HG02970 (cell line): ENCODE measurements around the gene FBXO9.
A peak's percentile ranks its signal among the peaks of the same experiment; 100 is the strongest.
"Not testable (repeated sequence)": the region's sequence is repeated elsewhere in the genome, so short reads cannot be mapped to it uniquely, and the experiment has no call there.

ENCODE experiments used
- ATAC-seq: cut with Tn5 transposase; IDR thresholded peaks from one replicate; pipeline ENCODE4 v1.9.1; 2021; ENCODE audit warnings: mild to moderate bottlenecking, moderate library complexity, moderate number of reproducible peaks; ENCODE audit not compliant: unreplicated experiment, low FRiP score

Gene FBXO9

DNA sequence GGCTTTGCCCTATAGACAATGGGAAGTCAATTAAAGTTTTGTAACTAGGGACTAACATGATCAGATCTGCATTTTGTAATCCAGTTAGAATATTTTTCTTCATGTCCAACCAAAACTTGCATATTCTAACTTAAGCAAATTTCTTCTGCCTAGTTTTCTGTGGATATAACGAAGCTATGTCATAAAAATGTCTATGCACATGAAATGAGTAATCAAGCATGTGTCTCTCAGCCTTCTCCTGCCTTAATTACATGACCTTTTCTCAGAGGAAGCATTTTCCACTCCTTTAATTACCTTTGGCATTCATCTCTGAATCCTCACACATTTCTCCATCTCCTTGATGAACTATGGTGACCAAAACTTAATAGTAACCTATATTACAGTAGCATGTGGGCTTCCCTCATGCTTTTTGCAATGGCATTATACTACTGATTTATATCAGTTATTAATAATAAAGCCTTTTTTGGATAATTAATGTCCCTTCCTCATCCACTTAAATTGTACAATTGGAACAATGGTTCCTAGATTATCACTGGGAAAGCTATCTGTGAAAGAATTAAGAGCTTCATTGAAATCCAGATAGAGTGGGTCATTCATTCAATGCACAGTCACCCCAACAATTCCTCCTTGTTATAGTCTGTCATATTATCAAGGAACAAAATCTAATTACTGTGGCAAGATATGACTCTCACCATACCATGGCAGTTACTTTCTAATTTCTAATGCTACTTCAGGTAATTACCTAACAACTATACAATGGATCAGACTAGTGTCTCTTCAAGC, 19.1 kb upstream of the FBXO9 start:
- ATAC-seq: no peak

DNA sequence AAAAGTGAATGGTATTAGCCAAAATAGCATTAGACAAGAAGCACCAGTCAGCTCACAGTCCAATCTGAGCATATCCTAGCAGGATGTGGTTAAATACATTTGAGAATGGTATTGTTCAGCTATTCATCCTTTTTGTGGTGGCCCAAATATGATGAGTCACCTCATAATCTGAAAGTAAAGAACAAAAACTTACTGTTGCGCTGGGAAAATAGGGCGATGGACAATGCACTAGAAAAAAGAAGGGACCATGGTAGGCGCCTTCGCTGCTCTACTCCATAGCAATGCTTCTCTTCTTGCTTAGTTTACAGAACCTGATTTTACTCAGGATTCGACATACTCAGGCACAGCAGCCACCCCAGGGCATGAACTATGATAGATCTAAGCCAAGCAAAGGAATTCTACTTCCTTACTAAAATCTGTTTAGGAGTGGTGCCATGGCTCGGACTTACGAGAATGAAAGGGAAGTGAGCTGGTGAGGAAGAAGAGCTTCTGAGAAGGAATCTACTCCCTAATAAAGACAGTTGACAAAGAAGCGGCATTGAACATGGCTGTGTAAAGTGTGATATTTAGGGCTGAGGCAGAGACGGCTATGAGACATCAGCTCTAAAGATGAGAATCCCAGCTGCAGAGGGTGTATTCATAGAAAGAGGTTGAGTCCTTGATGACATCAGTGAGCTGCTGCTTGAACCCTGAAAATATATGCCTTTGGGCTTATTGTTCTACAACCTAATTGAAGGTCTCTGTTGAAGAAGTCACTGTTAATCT, 16.6 kb upstream of the FBXO9 start:
- ATAC-seq: peak; percentile 90

GRCh38 chr6:53049415-53049814, 15.8 kb upstream of the FBXO9 start:
- no peak for ATAC-seq

DNA sequence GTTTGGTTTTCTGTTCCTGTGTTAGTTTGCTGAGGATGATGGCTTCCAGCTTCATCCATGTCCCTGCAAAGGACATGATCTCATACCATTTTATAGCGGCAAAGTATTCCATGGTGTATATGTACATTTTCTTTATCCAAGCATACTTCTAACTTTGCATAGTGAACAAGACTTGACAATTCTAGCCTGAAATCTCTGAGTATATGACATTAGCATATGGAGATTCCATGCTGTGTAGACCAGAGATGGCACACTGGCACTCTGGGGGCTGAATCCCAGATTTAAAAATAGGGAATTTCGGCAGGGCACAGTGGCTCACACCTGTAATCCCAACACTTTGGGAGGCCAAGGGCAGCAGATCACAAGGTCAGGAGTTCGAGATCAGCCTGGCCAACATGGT, 13.1 kb upstream of the FBXO9 start:
- ATAC-seq: not testable (repeated sequence)

DNA sequence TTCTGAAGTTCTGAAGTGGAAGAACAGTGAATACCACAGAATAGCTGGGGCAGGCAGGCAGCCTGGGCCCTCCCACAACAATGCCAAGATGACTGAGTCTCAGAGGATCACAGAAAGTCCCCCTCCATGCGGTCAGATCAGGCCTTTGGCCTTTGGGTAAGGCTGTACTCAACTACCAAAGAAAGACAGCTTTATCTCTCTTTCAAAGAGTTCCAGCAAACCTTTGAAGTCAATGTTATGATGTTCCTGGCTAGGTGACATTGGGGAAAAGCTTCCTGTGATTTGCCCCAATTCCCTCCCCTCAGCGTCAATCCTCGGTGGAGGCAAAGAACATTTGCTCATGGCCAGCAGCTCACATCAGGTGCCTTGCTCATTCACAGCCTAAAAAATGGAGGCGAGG, 10.7 kb upstream of the FBXO9 start:
- ATAC-seq: no peak

DNA sequence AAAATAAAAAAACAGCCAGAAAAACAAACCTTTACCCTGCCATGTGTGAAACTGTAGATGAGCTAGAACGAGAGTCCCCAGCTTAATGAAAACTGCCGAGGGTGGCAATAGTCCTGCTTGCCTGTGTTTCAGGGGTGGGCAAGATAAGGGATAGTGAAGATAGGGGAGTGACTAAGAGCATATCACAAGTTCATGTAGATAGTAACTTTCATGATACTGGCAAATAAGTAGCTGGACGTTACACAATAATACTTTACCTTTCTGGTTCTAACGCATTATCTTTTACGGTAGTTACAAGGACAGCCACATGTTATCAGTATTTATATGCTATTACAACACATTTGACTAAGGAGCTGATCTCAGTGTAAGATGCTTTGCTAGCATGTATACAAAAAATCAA, 9.3 kb upstream of the FBXO9 start:
- no peak for ATAC-seq

DNA sequence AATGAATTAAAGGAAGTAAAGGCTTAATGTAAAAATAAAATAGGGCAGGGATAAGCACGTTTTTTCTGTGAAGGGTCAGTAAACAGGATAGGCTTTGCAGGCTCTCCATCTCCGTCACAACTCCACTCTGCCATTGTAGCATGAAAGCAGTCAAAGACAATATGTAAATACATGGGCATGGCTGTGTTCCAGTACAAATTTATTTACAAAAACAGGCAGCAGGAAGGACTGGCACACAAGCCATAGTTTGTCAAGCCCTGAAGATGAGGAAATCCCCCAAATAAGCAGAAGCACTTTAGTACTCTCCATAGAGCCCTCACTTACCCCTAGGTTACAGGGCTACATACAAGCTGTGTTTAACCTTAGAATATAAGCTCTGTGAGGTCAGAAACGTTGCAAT, 8.9 kb upstream of the FBXO9 start:
- no peak for ATAC-seq

DNA sequence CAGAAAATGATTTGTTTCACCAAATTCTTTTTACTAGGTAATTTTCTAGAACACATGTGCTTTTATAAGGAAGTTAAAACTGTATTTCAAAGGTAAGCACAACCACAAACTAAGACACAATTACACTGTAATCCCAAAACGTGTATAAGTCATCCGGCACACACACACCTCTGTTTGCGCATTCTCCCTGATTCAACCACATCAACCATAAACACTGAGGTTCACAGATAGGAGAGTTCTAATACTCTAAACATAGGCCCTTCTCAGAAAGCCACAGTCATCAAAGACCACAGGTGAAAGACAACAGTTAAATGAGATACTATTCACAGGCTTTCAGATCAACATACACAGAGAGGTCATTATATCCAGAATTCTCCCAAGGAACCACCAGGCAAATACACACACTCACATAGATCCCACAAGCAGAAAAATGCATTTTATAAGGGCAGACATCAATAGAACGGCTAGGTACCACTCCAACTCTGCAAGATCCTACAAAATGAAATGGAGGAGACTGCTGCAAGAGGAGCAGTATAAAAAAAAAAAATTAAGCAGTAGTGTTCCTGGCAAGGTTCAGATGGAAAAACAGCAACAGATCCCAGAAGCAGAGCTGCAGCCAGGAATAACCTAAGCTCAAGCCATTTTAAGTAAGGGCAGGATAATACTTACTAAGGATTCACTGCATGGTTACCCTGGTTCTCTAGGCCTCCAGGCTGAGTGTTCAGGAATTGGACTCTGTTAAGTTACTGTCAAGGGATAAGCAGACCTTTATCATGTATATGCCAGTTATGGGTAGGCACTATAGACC, 6.6 kb upstream of the FBXO9 start:
- no peak for ATAC-seq

- no peak for ATAC-seq
Measured at GRCh38 chr6:53059648-53060589, 5.3 kb upstream of the FBXO9 start.

DNA sequence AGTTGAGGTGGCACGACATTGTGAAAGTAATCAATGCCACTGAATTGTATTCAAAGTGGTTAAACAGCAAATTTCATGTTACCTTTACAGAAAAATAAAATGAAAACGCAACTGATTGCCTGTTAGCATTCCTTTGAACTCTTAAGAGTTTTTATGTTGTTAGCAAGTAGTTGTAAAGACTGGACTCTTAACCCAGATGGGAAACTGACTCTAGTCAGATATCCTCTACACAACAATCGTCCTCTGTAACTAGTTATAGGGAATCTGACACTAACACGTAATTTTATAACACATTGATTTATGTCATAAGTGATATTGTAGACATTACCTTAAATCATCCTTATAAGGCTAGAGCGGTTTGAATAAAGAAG, 3.0 kb upstream of the FBXO9 start:
- ATAC-seq: no peak

DNA sequence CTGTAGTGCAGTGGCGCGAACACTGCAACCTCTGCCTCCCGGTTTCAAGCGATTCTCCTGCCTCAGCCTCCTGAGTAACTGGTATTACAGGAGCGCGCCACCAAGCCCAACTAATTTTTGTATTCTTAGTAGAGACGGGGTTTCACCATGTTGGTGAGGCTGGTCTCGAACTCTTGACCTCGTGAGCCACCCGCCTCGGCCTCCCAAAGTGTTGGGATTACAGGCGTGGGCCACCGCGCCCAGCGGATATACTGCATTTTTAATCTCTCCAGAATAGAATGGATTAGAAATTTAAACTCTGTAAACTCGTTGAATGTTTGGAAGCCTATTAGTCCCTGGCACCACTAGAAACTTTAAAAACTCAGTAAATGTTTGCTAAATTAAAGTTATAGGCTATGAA, 949 bp upstream of the FBXO9 start:
- ATAC-seq: not testable (repeated sequence)

DNA sequence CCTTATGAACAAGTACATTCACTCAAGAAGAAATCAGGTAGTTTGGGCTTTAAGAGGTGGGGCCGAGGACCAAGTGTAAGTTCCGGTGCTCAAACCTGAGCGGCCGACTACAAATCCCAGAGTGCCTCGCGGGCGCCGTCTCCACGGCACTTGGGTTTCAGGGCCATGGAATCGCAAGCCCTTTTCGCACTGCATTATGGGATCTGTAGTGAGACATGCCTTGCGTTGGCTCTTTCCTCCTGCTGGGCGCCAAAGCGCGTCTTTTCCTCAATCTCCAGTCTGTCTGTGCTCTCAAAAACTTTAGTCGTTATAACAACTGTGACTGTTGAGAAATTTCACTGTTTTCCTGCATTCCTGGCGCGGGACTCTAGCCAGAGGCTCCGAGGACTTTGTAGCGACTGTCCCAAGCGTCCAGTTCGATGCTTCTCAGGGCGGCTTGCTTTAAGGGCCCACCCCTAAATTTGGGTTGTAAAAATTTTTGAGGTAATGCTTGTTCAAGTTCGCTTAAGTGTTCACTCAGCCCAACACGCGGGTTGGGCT, 408 bp upstream of the FBXO9 start:
- ATAC-seq: peak; percentile 77

- no peak for ATAC-seq
Measured at GRCh38 chr6:53066077-53066417, 843 bp downstream of the FBXO9 start.

GRCh38 chr6:53066874-53067706, 1.9 kb downstream of the FBXO9 start:
- ATAC-seq: no peak

DNA sequence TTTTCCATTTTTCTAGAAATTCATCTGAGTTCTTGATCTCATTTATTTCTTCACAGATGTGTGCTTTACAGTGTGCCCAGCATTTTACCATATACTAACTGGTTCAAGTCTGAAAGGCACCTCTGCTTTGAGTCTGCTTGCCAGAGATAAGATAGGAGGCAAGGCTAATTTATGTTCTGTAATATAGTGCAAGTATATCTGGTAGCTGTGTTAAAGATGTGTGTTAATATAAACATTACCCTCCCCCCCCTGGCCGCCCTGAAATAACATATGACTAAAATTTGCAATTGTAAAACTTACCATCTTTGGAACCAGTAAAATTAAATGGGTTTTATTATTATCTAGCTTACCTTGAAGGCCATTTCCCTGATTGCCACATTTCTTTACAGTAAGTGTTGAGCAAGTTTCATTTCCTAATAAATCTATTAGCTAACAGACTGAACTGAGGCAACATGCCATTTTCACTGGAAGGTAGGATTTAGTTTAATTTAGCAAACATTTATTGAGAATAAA, 2.7 kb downstream of the FBXO9 start:
- ATAC-seq: no peak

- ATAC-seq: no peak
Measured at GRCh38 chr6:53069427-53069826, 4.2 kb downstream of the FBXO9 start.

GRCh38 chr6:53070806-53071205, 5.6 kb downstream of the FBXO9 start:
- no peak for ATAC-seq

DNA sequence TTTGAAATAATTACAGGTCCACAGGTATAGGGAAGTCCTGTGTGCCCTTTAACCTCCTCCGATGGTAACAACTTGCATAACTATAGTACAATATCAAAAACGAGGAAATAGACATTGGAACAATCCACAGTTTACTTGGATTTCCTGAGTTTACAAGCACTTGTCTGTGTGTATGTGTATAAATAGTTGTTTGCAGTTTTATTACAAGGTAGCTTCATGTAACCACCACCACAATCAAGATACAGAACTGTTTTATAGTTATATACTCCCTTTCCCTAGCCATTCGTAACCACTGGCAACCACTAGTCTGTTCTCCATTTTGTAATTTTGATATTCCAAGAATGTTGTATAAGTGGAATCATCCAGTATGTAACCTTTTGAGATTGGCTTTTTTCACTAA, 9.1 kb downstream of the FBXO9 start:
- no peak for ATAC-seq

GRCh38 chr6:53080813-53081212, 15.6 kb downstream of the FBXO9 start:
- no peak for ATAC-seq
